ENCODE data around the gene FST.

DNA sequence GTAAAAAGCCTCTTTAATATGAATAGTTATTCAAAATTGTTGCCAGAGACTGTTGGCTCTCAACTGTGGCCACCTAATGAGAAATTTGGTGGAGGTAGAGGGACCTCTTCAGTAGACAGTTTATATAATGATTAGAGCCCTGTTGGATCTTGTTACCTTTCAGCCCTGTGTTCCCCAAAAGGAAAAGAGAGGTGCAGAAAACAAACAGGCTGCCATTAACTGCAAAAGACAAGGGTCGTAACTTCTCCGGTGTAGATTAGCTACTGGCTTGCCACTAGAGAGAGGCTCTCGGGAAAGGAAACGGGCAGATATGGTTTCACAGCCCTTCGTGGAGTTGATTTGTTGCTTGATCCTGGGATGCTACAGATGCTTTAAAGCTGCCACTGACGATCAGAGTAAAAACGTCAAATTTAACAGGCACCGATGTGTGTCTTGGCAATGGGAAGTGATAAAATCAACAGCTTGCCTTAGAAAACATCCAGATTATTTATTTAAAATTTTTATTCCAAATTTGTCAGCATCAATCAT is 7.8 kb downstream of the FST start:
- TF ChIP-seq, protein P1, sequence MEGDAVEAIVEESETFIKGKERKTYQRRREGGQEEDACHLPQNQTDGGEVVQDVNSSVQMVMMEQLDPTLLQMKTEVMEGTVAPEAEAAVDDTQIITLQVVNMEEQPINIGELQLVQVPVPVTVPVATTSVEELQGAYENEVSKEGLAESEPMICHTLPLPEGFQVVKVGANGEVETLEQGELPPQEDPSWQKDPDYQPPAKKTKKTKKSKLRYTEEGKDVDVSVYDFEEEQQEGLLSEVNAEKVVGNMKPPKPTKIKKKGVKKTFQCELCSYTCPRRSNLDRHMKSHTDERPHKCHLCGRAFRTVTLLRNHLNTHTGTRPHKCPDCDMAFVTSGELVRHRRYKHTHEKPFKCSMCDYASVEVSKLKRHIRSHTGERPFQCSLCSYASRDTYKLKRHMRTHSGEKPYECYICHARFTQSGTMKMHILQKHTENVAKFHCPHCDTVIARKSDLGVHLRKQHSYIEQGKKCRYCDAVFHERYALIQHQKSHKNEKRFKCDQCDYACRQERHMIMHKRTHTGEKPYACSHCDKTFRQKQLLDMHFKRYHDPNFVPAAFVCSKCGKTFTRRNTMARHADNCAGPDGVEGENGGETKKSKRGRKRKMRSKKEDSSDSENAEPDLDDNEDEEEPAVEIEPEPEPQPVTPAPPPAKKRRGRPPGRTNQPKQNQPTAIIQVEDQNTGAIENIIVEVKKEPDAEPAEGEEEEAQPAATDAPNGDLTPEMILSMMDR (IDR thresholded peaks at IDR 0.05; ENCODE audit: insufficient read depth, low read length, poor library complexity, severe bottlenecking): no peak
- no peak for TF ChIP-seq EZH2phosphoT487 (conservative IDR thresholded peaks at IDR 0.05; ENCODE audit: low read length)
